ENCODE data around the gene BRINP2.

BRINP2 gene

DNA sequence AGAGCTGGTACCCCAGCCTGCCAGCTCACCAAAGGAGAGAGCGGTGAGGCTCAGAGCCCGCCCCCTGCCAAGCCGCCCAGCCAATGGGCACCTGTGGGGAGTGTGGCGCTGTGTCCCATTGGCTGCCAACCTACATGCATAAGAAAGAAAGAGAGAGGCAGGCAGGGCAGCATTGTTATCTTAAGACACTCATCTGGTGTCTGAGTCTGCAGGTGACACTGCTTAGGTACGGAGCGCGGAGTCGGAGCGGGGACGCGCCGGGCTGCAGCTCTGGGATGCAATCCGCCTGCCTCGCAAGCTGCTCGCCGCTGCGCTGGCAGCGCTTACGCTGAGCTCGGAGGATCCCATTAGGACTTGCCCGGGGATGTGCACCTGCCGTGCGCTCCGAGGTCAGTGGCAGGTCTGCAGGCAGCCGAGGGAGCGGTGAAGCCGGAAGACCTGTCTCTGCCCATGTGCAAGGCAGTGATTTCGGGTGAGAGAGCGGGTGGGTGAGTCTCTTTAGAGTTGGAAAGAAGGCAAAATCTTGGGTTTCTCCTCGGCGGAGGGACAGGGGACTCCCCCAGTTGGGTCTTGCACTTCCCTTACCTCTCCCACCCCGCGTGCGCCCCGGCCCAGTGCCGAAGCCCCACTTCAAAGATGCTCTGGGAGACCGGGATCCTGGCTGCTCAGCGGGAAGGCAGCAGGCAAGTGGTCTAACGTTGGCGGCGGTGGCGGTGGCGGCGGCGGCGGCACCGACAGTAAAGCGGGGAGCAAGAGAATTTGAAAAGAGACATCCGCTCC, at the start of gene BRINP2:
Gene BRINP2 (plus strand): TSS at position 203 of the 780 bp plus-strand sequence. CDS start 58,919 bp downstream, outside the sequence.
- Histone ChIP-seq H3K9me3 (ENCODE audit: control insufficient read depth, low read length) (no peaks in the 10 kb centered on the region), H3K4me3 (ENCODE audit: low read length) (no peak within 1 kb of the TSS), H3K36me3 (ENCODE audit: control insufficient read depth, insufficient read depth, low read length) (no peaks in the 10 kb centered on the region), H3K27me3 (ENCODE audit: control insufficient read depth, insufficient read depth, low read length) (peaks cover 30% of the 10 kb centered on the region), H3K9ac (ENCODE audit: low read length) (no peak within 1 kb of the TSS), H3K4me1 (ENCODE audit: control insufficient read depth, insufficient read depth, low read length) (no peaks in the 10 kb centered on the region)

- no peaks in the 10 kb centered on the region for H3K4me1 ChIP-seq (ENCODE audit: control insufficient read depth, insufficient read depth, low read length)
- no peak overlapping the region for H3K4me3 ChIP-seq (ENCODE audit: low read length)
- no peaks in the 10 kb centered on the region for H3K9me3 ChIP-seq (ENCODE audit: control insufficient read depth, low read length)
- H3K27me3 ChIP-seq (ENCODE audit: control insufficient read depth, insufficient read depth, low read length) = no peaks in the 10 kb centered on the region
- H3K9ac ChIP-seq (ENCODE audit: low read length) = no peak overlapping the region
- H3K36me3 ChIP-seq (ENCODE audit: control insufficient read depth, insufficient read depth, low read length) = no peaks in the 10 kb centered on the region
These were observed 48.1 kb upstream of the BRINP2 start for GRCh38 chr1:177122461-177123251.

GRCh38 chr1:177124577-177125278, 46.0 kb upstream of the BRINP2 start:
- H3K4me1 ChIP-seq (ENCODE audit: control insufficient read depth, insufficient read depth, low read length) = no peaks in the 10 kb centered on the region
- no peaks in the 10 kb centered on the region for H3K27me3 ChIP-seq (ENCODE audit: control insufficient read depth, insufficient read depth, low read length)
- H3K9me3 ChIP-seq (ENCODE audit: control insufficient read depth, low read length) = no peaks in the 10 kb centered on the region
- H3K36me3 ChIP-seq (ENCODE audit: control insufficient read depth, insufficient read depth, low read length) = no peaks in the 10 kb centered on the region
- no peak overlapping the region for H3K9ac ChIP-seq (ENCODE audit: low read length)
- no peak overlapping the region for H3K4me3 ChIP-seq (ENCODE audit: low read length)

DNA sequence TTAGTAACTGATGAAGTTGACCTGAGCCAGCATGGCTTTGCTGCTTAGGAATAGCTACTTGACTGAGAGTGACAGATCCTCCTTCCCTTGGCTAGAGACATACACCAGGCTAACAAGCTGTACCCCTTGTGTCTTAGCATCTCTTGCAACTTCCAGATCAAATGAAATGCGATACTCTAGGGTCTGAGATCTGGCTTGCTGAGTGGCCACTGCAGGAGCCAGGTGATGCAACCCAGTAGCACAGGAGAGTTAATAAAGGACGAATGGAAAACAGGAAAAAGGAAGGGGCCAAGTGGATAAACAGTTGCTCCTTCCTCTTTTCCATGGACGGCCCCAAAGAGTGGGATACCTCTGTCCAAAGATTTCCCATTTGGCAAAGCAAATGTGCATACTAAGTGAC, 44.5 kb upstream of the BRINP2 start:
- Histone ChIP-seq H3K9me3 (ENCODE audit: control insufficient read depth, low read length) (no peaks in the 10 kb centered on the region), H3K27me3 (ENCODE audit: control insufficient read depth, insufficient read depth, low read length) (no peaks in the 10 kb centered on the region), H3K4me3 (ENCODE audit: low read length) (no peak overlapping the region), H3K4me1 (ENCODE audit: control insufficient read depth, insufficient read depth, low read length) (no peaks in the 10 kb centered on the region), H3K36me3 (ENCODE audit: control insufficient read depth, insufficient read depth, low read length) (no peaks in the 10 kb centered on the region), H3K9ac (ENCODE audit: low read length) (no peak overlapping the region)

- Histone ChIP-seq H3K9ac (ENCODE audit: low read length) (no peak overlapping the region), H3K36me3 (ENCODE audit: control insufficient read depth, insufficient read depth, low read length) (no peaks in the 10 kb centered on the region), H3K4me1 (ENCODE audit: control insufficient read depth, insufficient read depth, low read length) (no peaks in the 10 kb centered on the region), H3K27me3 (ENCODE audit: control insufficient read depth, insufficient read depth, low read length) (no peaks in the 10 kb centered on the region), H3K4me3 (ENCODE audit: low read length) (no peak overlapping the region), H3K9me3 (ENCODE audit: control insufficient read depth, low read length) (no peaks in the 10 kb centered on the region)
These were observed 42.0 kb upstream of the BRINP2 start for GRCh38 chr1:177128665-177129281.

DNA sequence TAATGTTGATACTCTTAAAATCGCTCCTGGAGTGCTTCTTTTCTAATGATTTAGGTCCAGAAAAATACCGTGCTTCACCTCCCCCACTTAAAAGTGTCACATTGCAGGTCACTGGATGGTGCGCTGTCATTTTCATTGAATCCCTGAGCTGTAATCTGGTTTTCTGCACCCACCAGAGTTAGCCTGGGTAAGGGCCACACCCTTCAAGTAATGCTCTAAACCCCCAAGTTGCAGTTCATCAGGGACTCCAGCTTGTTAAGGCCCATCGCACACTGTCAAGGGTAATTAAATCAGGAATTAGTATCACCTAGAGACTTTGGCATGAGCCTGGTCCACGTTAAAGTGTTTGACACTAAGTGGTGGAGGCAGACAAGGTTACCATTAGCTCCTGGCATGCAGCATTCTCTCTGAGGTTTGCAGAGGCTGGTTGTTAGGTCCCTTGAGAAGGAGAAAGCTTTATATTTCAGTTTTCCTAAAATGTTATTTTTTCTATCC, 40.3 kb upstream of the BRINP2 start:
- H3K9me3 ChIP-seq (ENCODE audit: control insufficient read depth, low read length) = no peaks in the 10 kb centered on the region
- no peak overlapping the region for H3K4me3 ChIP-seq (ENCODE audit: low read length)
- H3K9ac ChIP-seq (ENCODE audit: low read length) = no peak overlapping the region
- H3K36me3 ChIP-seq (ENCODE audit: control insufficient read depth, insufficient read depth, low read length) = no peaks in the 10 kb centered on the region
- H3K27me3 ChIP-seq (ENCODE audit: control insufficient read depth, insufficient read depth, low read length) = no peaks in the 10 kb centered on the region
- H3K4me1 ChIP-seq (ENCODE audit: control insufficient read depth, insufficient read depth, low read length) = no peaks in the 10 kb centered on the region

DNA sequence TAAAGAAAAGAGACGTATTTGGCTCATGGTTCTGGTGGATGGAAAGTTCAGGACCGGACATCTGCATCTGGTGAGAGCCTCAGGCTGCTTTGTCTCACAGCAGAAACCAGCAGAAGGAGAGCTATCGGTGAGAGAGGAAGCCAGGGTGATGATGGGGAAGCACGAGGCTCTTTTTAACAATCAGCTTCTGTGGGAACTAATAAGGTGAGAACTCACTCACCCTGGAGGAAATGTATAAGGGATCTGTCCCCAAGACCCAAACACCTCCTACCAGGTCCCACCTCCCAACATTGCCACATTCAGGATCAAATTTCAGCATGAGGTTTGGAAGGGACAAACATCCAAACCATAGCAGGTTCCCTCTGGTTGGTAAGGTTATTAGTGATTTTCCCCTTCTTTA, 39.0 kb upstream of the BRINP2 start:
- H3K36me3 ChIP-seq (ENCODE audit: control insufficient read depth, insufficient read depth, low read length) = no peaks in the 10 kb centered on the region
- no peaks in the 10 kb centered on the region for H3K4me1 ChIP-seq (ENCODE audit: control insufficient read depth, insufficient read depth, low read length)
- no peak overlapping the region for H3K9ac ChIP-seq (ENCODE audit: low read length)
- no peaks in the 10 kb centered on the region for H3K9me3 ChIP-seq (ENCODE audit: control insufficient read depth, low read length)
- H3K4me3 ChIP-seq (ENCODE audit: low read length) = no peak overlapping the region
- no peaks in the 10 kb centered on the region for H3K27me3 ChIP-seq (ENCODE audit: control insufficient read depth, insufficient read depth, low read length)

GRCh38 chr1:177132141-177132540, 38.6 kb upstream of the BRINP2 start:
- Histone ChIP-seq H3K4me3 (ENCODE audit: low read length) (no peak overlapping the region), H3K9me3 (ENCODE audit: control insufficient read depth, low read length) (no peaks in the 10 kb centered on the region), H3K27me3 (ENCODE audit: control insufficient read depth, insufficient read depth, low read length) (no peaks in the 10 kb centered on the region), H3K4me1 (ENCODE audit: control insufficient read depth, insufficient read depth, low read length) (no peaks in the 10 kb centered on the region), H3K36me3 (ENCODE audit: control insufficient read depth, insufficient read depth, low read length) (no peaks in the 10 kb centered on the region), H3K9ac (ENCODE audit: low read length) (no peak overlapping the region)

DNA sequence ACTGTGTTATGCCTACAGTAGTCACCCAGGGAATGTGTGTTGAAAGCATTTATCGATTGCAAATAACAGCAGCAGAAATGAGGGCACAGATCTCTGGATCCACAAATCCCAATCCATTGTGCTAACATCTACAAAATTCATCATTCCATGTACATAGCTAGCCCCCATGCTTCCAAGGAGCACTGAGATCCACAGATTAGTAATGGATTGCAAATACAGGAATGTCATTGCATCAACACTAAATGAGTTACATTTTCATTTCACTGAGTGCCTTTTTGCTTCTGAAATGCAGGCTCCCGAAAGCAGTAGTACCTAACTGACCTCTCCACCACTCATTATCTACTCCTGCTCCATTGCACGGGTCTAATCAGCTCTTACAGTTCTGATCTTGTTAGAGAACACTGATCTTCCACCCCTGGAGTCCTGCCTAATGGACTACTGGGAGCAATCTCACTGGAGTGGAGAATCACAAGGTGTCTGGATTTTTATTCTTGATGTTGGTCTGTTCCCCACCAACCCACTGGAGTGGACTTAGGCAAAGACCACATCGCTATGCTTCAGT, 36.7 kb upstream of the BRINP2 start:
- H3K36me3 ChIP-seq (ENCODE audit: control insufficient read depth, insufficient read depth, low read length) = no peaks in the 10 kb centered on the region
- H3K9me3 ChIP-seq (ENCODE audit: control insufficient read depth, low read length) = no peaks in the 10 kb centered on the region
- no peak overlapping the region for H3K4me3 ChIP-seq (ENCODE audit: low read length)
- no peaks in the 10 kb centered on the region for H3K4me1 ChIP-seq (ENCODE audit: control insufficient read depth, insufficient read depth, low read length)
- no peaks in the 10 kb centered on the region for H3K27me3 ChIP-seq (ENCODE audit: control insufficient read depth, insufficient read depth, low read length)
- H3K9ac ChIP-seq (ENCODE audit: low read length) = no peak overlapping the region

DNA sequence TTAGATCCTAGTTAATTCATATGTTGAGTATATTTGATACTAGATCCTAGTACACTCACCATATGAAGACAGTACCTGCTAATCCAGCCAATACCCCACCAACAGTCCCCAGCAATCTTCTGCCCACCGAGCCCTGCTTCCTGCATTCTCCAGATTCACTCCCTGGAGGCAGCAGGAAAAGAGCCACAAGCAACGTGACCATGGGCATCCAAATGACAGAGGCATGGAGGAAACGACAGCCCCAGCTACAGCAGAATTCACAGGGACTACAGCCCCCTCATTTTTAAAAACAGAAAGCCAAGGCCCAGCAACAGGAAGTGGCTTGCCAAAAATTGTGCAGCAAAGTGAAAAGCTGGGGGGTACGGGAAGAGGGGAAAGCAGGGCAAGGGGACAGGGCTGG, 35.5 kb upstream of the BRINP2 start:
- Histone ChIP-seq H3K27me3 (ENCODE audit: control insufficient read depth, insufficient read depth, low read length) (no peaks in the 10 kb centered on the region), H3K9ac (ENCODE audit: low read length) (no peak overlapping the region), H3K36me3 (ENCODE audit: control insufficient read depth, insufficient read depth, low read length) (no peaks in the 10 kb centered on the region), H3K4me1 (ENCODE audit: control insufficient read depth, insufficient read depth, low read length) (no peaks in the 10 kb centered on the region), H3K9me3 (ENCODE audit: control insufficient read depth, low read length) (no peaks in the 10 kb centered on the region), H3K4me3 (ENCODE audit: low read length) (no peak overlapping the region)

DNA sequence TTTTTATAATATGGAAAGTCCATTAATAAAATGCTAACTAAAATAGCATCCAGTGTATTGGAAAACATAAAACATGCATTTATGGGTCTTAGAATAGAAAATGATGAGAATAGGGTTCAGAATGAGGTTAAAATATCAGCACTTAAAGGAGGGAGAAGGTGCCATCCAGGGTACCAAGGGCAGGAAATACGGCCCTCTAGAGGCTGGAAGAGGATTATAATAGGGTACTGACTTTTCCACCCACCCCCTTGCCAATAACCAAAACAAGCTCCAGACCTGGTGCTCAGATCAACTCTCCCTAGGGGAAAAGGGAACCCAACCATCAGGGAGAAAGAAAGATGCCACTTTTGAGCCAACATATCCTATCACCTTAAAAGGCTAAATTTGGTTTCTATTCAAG, 32.9 kb upstream of the BRINP2 start:
- Histone ChIP-seq H3K9me3 (ENCODE audit: control insufficient read depth, low read length) (no peaks in the 10 kb centered on the region), H3K4me1 (ENCODE audit: control insufficient read depth, insufficient read depth, low read length) (no peaks in the 10 kb centered on the region), H3K9ac (ENCODE audit: low read length) (no peak overlapping the region), H3K4me3 (ENCODE audit: low read length) (no peak overlapping the region), H3K36me3 (ENCODE audit: control insufficient read depth, insufficient read depth, low read length) (no peaks in the 10 kb centered on the region), H3K27me3 (ENCODE audit: control insufficient read depth, insufficient read depth, low read length) (no peaks in the 10 kb centered on the region)

Measured in mucosa of stomach (tissue), 1 donor.